Esophagus muscularis mucosa (tissue), 4 donors: ENCODE results near the gene TFAP2A. TPM values are rescaled to one million over a fixed set of nuclear protein-coding genes. Genes with fewer than 3 reads are reported as not detected.

ENCODE experiments used
- DNase-seq: peaks from one replicate; pipeline ENCODE4 v3.0.0-alpha.2; 2017; ENCODE audit errors: extremely low spot score
- H3K27ac ChIP-seq, 4 donors: fragments of 200-600 bp; sonication (generic); replicated peaks in 1 of 4; 1 replicate in 3 of 4; 2 replicates in 1 of 4; pipeline ENCODE4 v1.5.1; 2016 to 2019; ENCODE audit warnings: mild to moderate bottlenecking in 1 of 4
- H3K27me3 ChIP-seq, 4 donors: fragments of 200-600 bp; sonication (generic); one replicate each; pipeline versions ENCODE4 v1.5.1 to v1.6.0; 2016 to 2019
- H3K36me3 ChIP-seq, 4 donors: fragments of 200-600 bp; sonication (generic); one replicate each; pipeline ENCODE4 v1.5.1; 2016 to 2019
- H3K4me1 ChIP-seq, 4 donors: fragments of 200-600 bp; sonication (generic); one replicate each; pipeline ENCODE4 v1.5.1; 2016 to 2019
- H3K4me3 ChIP-seq, 4 donors: fragments of 200-600 bp; sonication (generic); 1 replicate in 2 of 4; 2 replicates in 2 of 4; pipeline ENCODE4 v1.5.1; 2016 to 2019; ENCODE audit warnings: mild to moderate bottlenecking in 4 of 4, moderate library complexity in 1 of 4
- H3K9me3 ChIP-seq, 4 donors: fragments of 200-600 bp; sonication (generic); 1 replicate in 3 of 4; 2 replicates in 1 of 4; pipeline ENCODE4 v1.5.1; 2016 to 2019
- EP300 ChIP-seq: sonication (generic); formaldehyde crosslinking; IDR thresholded peaks from one replicate; pipeline ENCODE4 v1.6.1; 2017; ENCODE audit warnings: antibody characterized with exemption
- POLR2A ChIP-seq: fragments of 450-650 bp; IDR thresholded peaks from one replicate; pipeline ENCODE4 v1.6.1; 2017; ENCODE audit warnings: antibody characterized with exemption, moderate library complexity, mild to moderate bottlenecking, low read depth
- POLR2AphosphoS5 ChIP-seq, 2 donors: sonication (generic); formaldehyde crosslinking; IDR thresholded peaks; one replicate each; pipeline ENCODE4 v1.6.1; 2017; ENCODE audit warnings: antibody characterized with exemption in 2 of 2
- WGBS: methylation state at CpG from one replicate; pipeline ENCODE4 v1.1.5; 2018; 5-methylcytosine and 5-hydroxymethylcytosine counted together
- intact Hi-C: fragments of 100-400 bp; cut with DNase I; formaldehyde crosslinking; loops from one replicate; pipeline ENCODE4 v1.15.1; 2023
- total RNA-seq, 4 donors: library from RNA; depleted of rRNA; stranded (reverse); fragments of >200 nt; gene quantifications; one replicate each; pipeline versions ENCODE4 v1.1.0 to v1.2.1, GENCODE V29; 2016
- TF ChIP-seq, protein P1 (sequence below), 3 experiments: fragments of 200-600 bp in 2 of 3; fragments of 450-650 bp in 1 of 3; sonication (generic) in 2 of 3; IDR thresholded peaks; one replicate each; pipeline ENCODE4 v1.5.1; 2017 to 2019; ENCODE audit warnings: antibody characterized with exemption in 3 of 3, mild to moderate bottlenecking in 2 of 3, moderate library complexity in 1 of 3

Gene TFAP2A
- total RNA-seq, 4 donors from 2014 or later: 0.69 to 3.0 (median 1.3) TPM

GRCh38 chr6:10458287-10458686 lies 43.4 kb upstream of the TFAP2A start:
- DNase-seq: no peak
- Histone ChIP-seq H3K27ac (no peak overlapping the region), H3K27me3 (peaks cover 0 to 7% (median 0%) of the 10 kb centered on the region in 4 donors), H3K36me3 (no peaks in the 10 kb centered on the region), H3K9me3 (no peaks in the 10 kb centered on the region), H3K4me1 (no peaks in the 10 kb centered on the region), H3K4me3 (no peak overlapping the region)
- 71% methylated on average over 1 of the region's 1 CpG for WGBS
- intact Hi-C loops: no loop called here
- TF ChIP-seq EP300 (no peak), POLR2AphosphoS5 (IDR thresholded peaks at IDR 0.05) (no peak), POLR2A (no peak)
- TF ChIP-seq, protein P1, sequence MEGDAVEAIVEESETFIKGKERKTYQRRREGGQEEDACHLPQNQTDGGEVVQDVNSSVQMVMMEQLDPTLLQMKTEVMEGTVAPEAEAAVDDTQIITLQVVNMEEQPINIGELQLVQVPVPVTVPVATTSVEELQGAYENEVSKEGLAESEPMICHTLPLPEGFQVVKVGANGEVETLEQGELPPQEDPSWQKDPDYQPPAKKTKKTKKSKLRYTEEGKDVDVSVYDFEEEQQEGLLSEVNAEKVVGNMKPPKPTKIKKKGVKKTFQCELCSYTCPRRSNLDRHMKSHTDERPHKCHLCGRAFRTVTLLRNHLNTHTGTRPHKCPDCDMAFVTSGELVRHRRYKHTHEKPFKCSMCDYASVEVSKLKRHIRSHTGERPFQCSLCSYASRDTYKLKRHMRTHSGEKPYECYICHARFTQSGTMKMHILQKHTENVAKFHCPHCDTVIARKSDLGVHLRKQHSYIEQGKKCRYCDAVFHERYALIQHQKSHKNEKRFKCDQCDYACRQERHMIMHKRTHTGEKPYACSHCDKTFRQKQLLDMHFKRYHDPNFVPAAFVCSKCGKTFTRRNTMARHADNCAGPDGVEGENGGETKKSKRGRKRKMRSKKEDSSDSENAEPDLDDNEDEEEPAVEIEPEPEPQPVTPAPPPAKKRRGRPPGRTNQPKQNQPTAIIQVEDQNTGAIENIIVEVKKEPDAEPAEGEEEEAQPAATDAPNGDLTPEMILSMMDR (IDR thresholded peaks at IDR 0.05): no peak

DNA sequence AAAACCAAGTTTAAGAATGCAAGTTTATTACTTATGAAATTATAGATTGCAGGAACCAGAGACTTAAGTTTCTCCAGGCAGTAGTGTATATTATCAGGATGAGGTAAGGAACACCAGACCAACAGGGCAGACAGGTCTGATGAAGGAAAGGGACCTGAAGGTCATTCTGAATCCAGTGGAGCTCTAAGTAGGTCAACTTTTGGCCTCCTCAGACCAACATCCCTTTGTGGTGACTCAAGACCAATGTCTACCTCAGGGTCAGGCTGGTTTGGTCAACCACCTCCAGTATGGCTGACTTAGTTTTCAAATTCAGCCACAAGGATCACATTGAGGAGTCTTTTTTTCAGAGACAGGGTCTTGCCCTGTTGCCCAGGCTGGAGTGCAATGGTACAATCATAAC lies 38.7 kb upstream of the TFAP2A start:
- Histone ChIP-seq H3K9me3 (no peaks in the 10 kb centered on the region), H3K36me3 (no peaks in the 10 kb centered on the region), H3K27me3 (peaks cover 0 to 17% (median 2%) of the 10 kb centered on the region in 4 donors), H3K4me3 (no peak overlapping the region), H3K4me1 (no peaks in the 10 kb centered on the region), H3K27ac (no peak overlapping the region)
- TF ChIP-seq POLR2A: no peak
- TF ChIP-seq EP300: no peak
- TF ChIP-seq, protein P1 (IDR thresholded peaks at IDR 0.05): no peak
- TF ChIP-seq POLR2AphosphoS5 (IDR thresholded peaks at IDR 0.05): no peak
- intact Hi-C loops: no loop called here
- no peak for DNase-seq

DNA sequence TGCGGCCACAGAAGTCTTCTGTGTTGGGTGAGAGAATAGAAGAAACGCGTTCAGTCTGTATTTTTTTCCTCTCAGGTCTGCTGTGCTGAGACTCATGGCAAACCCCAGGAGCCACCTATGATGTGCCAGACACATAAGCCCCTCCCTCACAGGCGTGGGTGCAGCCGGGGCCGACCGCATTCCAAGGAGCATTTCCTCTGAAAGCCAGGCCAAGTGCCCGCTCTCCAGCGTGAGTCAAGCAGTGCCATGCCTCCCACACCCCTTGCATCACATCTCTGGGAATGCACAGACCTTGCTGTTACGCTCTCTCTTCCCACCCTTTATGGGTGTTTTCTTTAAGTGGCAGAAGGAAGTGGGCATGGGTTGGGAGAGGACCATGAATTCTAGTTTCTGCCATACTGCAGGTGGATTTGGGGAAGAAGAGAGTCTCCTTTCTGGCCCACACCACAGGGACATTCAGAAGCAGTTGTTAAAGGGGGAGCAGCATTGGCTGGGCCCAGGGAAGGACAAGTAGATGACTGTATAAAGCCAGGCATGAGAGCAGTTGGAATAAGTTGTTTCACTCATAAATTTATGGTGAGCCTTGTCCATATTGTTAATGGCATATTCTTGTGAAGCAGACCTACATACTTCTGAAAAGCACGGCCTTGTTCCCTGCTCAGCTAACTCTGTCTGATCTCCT lies 37.1 kb upstream of the TFAP2A start:
- DNase-seq: no peak
- H3K27me3 ChIP-seq: peaks cover 0 to 19% (median 2%) of the 10 kb centered on the region in 4 donors
- TF ChIP-seq POLR2AphosphoS5 (IDR thresholded peaks at IDR 0.05) (no peak), POLR2A (no peak), EP300 (no peak)
- TF ChIP-seq, protein P1 (IDR thresholded peaks at IDR 0.05): no peak
- H3K4me1 ChIP-seq: no peaks in the 10 kb centered on the region
- intact Hi-C loops: no loop called here
- H3K27ac ChIP-seq: no peak overlapping the region
- H3K4me3 ChIP-seq: no peak overlapping the region
- WGBS: 57% methylated on average over 11 of the region's 11 CpGs
- H3K36me3 ChIP-seq: no peaks in the 10 kb centered on the region
- no peaks in the 10 kb centered on the region for H3K9me3 ChIP-seq

DNA sequence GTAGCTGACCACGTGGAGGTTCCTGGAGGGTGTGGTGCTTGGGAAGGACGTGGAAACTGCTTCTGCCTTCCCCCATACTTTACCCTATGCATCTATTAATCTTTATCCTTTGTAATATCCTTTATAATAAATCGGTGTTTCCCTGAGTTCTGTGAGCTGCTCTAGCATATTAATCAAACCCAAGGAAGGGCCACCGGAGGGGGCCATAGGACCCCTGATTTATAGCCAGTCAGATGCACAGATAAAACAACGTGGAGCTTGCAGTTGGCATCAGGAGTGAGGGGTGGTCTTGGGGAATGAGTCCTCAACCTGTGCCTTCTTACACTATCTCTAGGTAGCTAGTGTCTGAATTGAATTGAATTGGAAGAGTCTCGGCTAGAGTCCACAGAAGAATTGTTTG lies 36.5 kb upstream of the TFAP2A start:
- intact Hi-C loops: no loop called here
- whole genome bisulfite sequencing: 61% methylated on average over 6 of the region's 6 CpGs
- H3K4me3 ChIP-seq: no peak overlapping the region
- H3K4me1 ChIP-seq: no peaks in the 10 kb centered on the region
- no peak for DNase-seq
- no peak for TF ChIP-seq EP300
- TF ChIP-seq POLR2AphosphoS5 (IDR thresholded peaks at IDR 0.05): no peak
- TF ChIP-seq, protein P1 (IDR thresholded peaks at IDR 0.05): no peak
- TF ChIP-seq POLR2A: no peak
- H3K9me3 ChIP-seq: no peaks in the 10 kb centered on the region
- peaks cover 0 to 21% (median 2%) of the 10 kb centered on the region in 4 donors for H3K27me3 ChIP-seq
- no peaks in the 10 kb centered on the region for H3K36me3 ChIP-seq
- H3K27ac ChIP-seq: no peak overlapping the region

DNA sequence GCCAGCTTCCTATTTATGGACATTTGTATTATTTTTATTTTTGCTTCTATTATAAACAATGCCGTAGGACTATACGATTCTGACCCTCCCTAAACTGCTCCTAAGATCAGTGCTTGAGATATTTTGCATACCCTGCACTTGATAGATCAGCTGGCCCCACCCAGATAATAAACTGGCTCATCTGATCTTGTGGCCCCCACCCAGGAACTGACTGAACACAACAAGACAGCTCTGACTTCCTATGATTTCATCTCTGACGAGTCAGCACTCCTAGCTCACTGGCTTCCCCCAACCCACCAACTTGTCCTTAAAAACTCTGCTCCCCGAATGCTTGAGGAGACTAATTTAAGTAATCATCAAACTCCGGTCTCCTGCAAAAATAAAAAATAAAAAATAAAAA lies 34.9 kb upstream of the TFAP2A start:
- no peak for TF ChIP-seq POLR2A
- TF ChIP-seq, protein P1 (IDR thresholded peaks at IDR 0.05): no peak
- no peak for TF ChIP-seq POLR2AphosphoS5 (IDR thresholded peaks at IDR 0.05)
- no peak for TF ChIP-seq EP300
- H3K4me1 ChIP-seq: no peaks in the 10 kb centered on the region
- no peak overlapping the region for H3K4me3 ChIP-seq
- H3K27ac ChIP-seq: no peak overlapping the region
- WGBS: 66% methylated on average over 5 of the region's 5 CpGs
- H3K9me3 ChIP-seq: no peaks in the 10 kb centered on the region
- no peaks in the 10 kb centered on the region for H3K36me3 ChIP-seq
- intact Hi-C loops: no loop called here
- DNase-seq: no peak
- H3K27me3 ChIP-seq: peaks cover 0 to 21% (median 2%) of the 10 kb centered on the region in 4 donors
